K562 (cell line): ENCODE results near the gene CAMK2A. TPM values are rescaled to one million over a fixed set of nuclear protein-coding genes. Genes with fewer than 3 reads are reported as not detected.

Experiments used
- ATAC-seq: fragments of 200-7000 bp; cut with Tn5 transposase; 3 replicates; pipeline ENCODE4 v1.9.1; 2020; ENCODE audit warnings: moderate library complexity
- BruUV-seq: library from RNA; stranded (reverse); fragments of 400-500 nt; replicated peaks from 2 replicates; lab custom pipeline; 2021; lab: Mats Ljungman, UMichigan
- CTCF ChIA-PET: fragments of 300-600 bp; formaldehyde crosslinking; extraction: SDS; loops from one replicate; lab custom pipeline; 2021; ENCODE audit warnings: low intra/inter-chr PET ratio; lab: Yijun Ruan, JAX
- POLR2A ChIA-PET: fragments of 300-600, 350-650 bp; sonication (Branson Sonifier 250); formaldehyde crosslinking; extraction: SDS; loops from one replicate; lab custom pipeline; 2021; ENCODE audit warnings: antibody characterized with exemption, inconsistent platforms; lab: Yijun Ruan, JAX
- DNase-seq, 4 experiments: peaks; one replicate each; pipeline versions ENCODE4 v3.0.0 to v3.0.0-alpha.2; 2011 to 2018; ENCODE audit warnings: low spot score in 3 of 4, mixed read lengths in 3 of 4; ENCODE audit errors: extremely low read depth in 1 of 4
- FAIRE-seq: peaks from 2 replicates; lab custom pipeline; 2011; peaks lifted over from hg19 to GRCh38; lab: Jason Lieb, UNC
- H2AFZ ChIP-seq: 2 replicates; pipeline ENCODE4 v1.6.0; 2011; ENCODE audit warnings: low read depth, low read length, control low read depth, inconsistent platforms
- H3K27ac ChIP-seq: fragments of 200-600 bp; 3 replicates; pipeline ENCODE4 v1.8.0; 2011; ENCODE audit warnings: low read depth, mild to moderate bottlenecking, control low read depth, inconsistent platforms, low read length, moderate library complexity, mixed read lengths; ENCODE audit errors: extremely low read depth
- H3K27me3 ChIP-seq, 2 experiments: fragments of 300-600 bp in 1 of 2; 2 replicates in 1 of 2; 3 replicates in 1 of 2; pipeline versions ENCODE4 v1.6.0 to v1.8.0; 2011; ENCODE audit warnings: inconsistent platforms in 2 of 2, low read length in 2 of 2, mild to moderate bottlenecking in 1 of 2, mixed read lengths in 1 of 2, moderate library complexity in 1 of 2; ENCODE audit not compliant: control insufficient read depth in 2 of 2, insufficient read depth in 2 of 2
- H3K36me3 ChIP-seq: fragments of 300-600 bp; 3 replicates; pipeline ENCODE4 v1.8.0; 2011; ENCODE audit warnings: mild to moderate bottlenecking, low read length, inconsistent platforms; ENCODE audit not compliant: control insufficient read depth, insufficient read depth
- H3K4me1 ChIP-seq, 2 experiments: fragments of 200-600 bp in 1 of 2; replicated peaks in 1 of 2; 2 replicates in 1 of 2; 3 replicates in 1 of 2; pipeline versions ENCODE4 v1.5.1 to v1.8.0; 2011; ENCODE audit warnings: inconsistent platforms in 2 of 2, low read length in 2 of 2, mild to moderate bottlenecking in 1 of 2, mixed read lengths in 1 of 2, moderate library complexity in 1 of 2; ENCODE audit not compliant: control insufficient read depth in 2 of 2, insufficient read depth in 2 of 2
- H3K4me2 ChIP-seq: 2 replicates; pipeline ENCODE4 v1.6.1; 2011; ENCODE audit warnings: low read length, control low read depth, inconsistent platforms, mixed read lengths; ENCODE audit not compliant: insufficient read depth
- H3K4me3 ChIP-seq: fragments of 200-600 bp; sonication (generic), shearing (Covaris generic); 2 replicates; pipeline ENCODE4 v1.5.1; 2016; ENCODE audit warnings: control low read depth, inconsistent platforms
- H3K79me2 ChIP-seq: fragments of 200-600 bp; 3 replicates; pipeline ENCODE4 v1.8.0; 2011; ENCODE audit warnings: low read length, inconsistent platforms; ENCODE audit not compliant: control insufficient read depth, insufficient read depth
- H3K9ac ChIP-seq, 2 experiments: 2 replicates each; pipeline versions ENCODE4 v1.6.0 to v1.6.1; 2011; ENCODE audit warnings: low read depth in 2 of 2, low read length in 2 of 2, control low read depth in 1 of 2, inconsistent platforms in 1 of 2, mild to moderate bottlenecking in 1 of 2, mixed read lengths in 1 of 2; ENCODE audit not compliant: insufficient read depth in 1 of 2
- H3K9me1 ChIP-seq: one replicate; pipeline ENCODE4 v1.6.0; 2011; ENCODE audit warnings: inconsistent platforms, mild to moderate bottlenecking, low read length, moderate library complexity; ENCODE audit not compliant: control insufficient read depth, insufficient read depth
- H3K9me3 ChIP-seq: replicated peaks from 2 replicates; pipeline ENCODE4 v1.5.1; 2011; ENCODE audit warnings: low read depth, low read length, inconsistent platforms; ENCODE audit not compliant: control insufficient read depth, insufficient read depth
- H4K20me1 ChIP-seq: replicated peaks from 2 replicates; pipeline ENCODE4 v1.6.1; 2011; ENCODE audit warnings: low read length, inconsistent platforms, mixed read lengths; ENCODE audit not compliant: control insufficient read depth, insufficient read depth
- ATF7 ChIP-seq: fragments of 450-650 bp; IDR thresholded peaks from 2 replicates; pipeline ENCODE4 v1.7.1; 2014; ENCODE audit warnings: mild to moderate bottlenecking, moderate library complexity
- BCL6 ChIP-seq: fragments of 250-450 bp; sonication (Bioruptor Pico); IDR thresholded peaks from 2 replicates; pipeline ENCODE4 v1.4.0; 2020
- HOXB6 ChIP-seq: fragments of 250-450 bp; sonication (Bioruptor Pico); IDR thresholded peaks from 2 replicates; pipeline ENCODE4 v1.5.1; 2022; ENCODE audit warnings: mild to moderate bottlenecking, borderline replicate concordance
- HSF4 ChIP-seq: fragments of 250-450 bp; sonication (Bioruptor Pico); IDR thresholded peaks from 2 replicates; pipeline ENCODE4 v2.1.2; 2022; ENCODE audit warnings: mild to moderate bottlenecking, moderate library complexity, borderline replicate concordance
- RBM25 ChIP-seq: fragments of 200-400 bp; formaldehyde crosslinking; IDR thresholded peaks from 2 replicates; pipeline ENCODE4 v1.6.1; 2018; ENCODE audit warnings: low read length, low read depth, moderate library complexity; ENCODE audit not compliant: severe bottlenecking
- SIX5 ChIP-seq, 2 experiments: IDR thresholded peaks; 2 replicates each; pipeline ENCODE4 v1.6.1; 2011; ENCODE audit warnings: low read length in 2 of 2, borderline replicate concordance in 1 of 2, low read depth in 1 of 2, mild to moderate bottlenecking in 1 of 2, moderate library complexity in 1 of 2; ENCODE audit not compliant: insufficient read depth in 1 of 2
- SRSF7 ChIP-seq: fragments of 200-400 bp; formaldehyde crosslinking; optimal IDR thresholded peaks from 2 replicates; pipeline ENCODE3; 2017; ENCODE audit warnings: mild to moderate bottlenecking, low read depth, low read length
- ZNF24 ChIP-seq: fragments of 450-650 bp; IDR thresholded peaks from 2 replicates; pipeline ENCODE4 v1.6.1; 2016
- ZNF354B ChIP-seq: fragments of 250-450 bp; sonication (Bioruptor Pico); IDR thresholded peaks from 2 replicates; pipeline ENCODE4 v1.4.0; 2020
- ZNF57 ChIP-seq: fragments of 450-650 bp; formaldehyde crosslinking; IDR thresholded peaks from 2 replicates; pipeline ENCODE4 v1.4.0; 2020; ENCODE audit warnings: mild to moderate bottlenecking, moderate library complexity
- WGBS: fragments of 100-300 bp; shearing (Covaris generic); methylation state at CpG from one replicate; pipeline ENCODE4 v1.1.6; 2016; ENCODE audit warnings: low coverage, mixed read lengths; ENCODE audit not compliant: insufficient coverage; ENCODE audit errors: missing lambda C conversion rate; 5-methylcytosine and 5-hydroxymethylcytosine counted together
- in situ Hi-C: fragments of 300-500 bp; cut with MboI; formaldehyde crosslinking; loops from 4 replicates; pipeline ENCODE4 v1.15.0; 2018; ENCODE audit warnings: inconsistent platforms, mixed read lengths
- intact Hi-C: fragments of 100-400 bp; cut with micrococcal nuclease; formaldehyde crosslinking; loops from 2 replicates; pipeline ENCODE4 v1.14.2; 2022
- polyA plus RNA-seq, 8 experiments: library from polyadenylated mRNA; depleted of rRNA in 4 of 8; stranded (reverse) in 5 of 8; unstranded in 3 of 8; fragments of >200 nt; fragmentation: Nextera tagmentation in 2 of 8; fragmentation: Illumina TruSeq in 1 of 8; extraction: Ambion mirVana in 2 of 8; extraction: Trizol in 1 of 8; gene quantifications; 2 replicates each; pipeline versions ENCODE4 v1.2.1 to v1.2.3, GENCODE V29; 2011 to 2014; ENCODE audit warnings: inconsistent platforms in 1 of 8, missing spikeins in 1 of 8
- total RNA-seq, 7 experiments: library from RNA; depleted of rRNA in 6 of 7; stranded (reverse); fragments of >200 nt in 6 of 7; fragmentation: Illumina TruSeq in 2 of 7; extraction: Trizol in 2 of 7; gene quantifications; 2 replicates each; pipeline versions ENCODE4 v1.2.1 to v1.2.3, GENCODE V29; 2011 to 2021; ENCODE audit warnings: low replicate concordance in 1 of 7
- TF ChIP-seq, protein P1 (sequence below), 3 experiments: fragments of 200-800 bp in 1 of 3; fragments of 250-450 bp in 1 of 3; fragments of 450-650 bp in 1 of 3; sonication (Bioruptor Pico) in 1 of 3; sonication (Bioruptor generic) in 1 of 3; formaldehyde crosslinking in 1 of 3; IDR thresholded peaks; 2 replicates each; pipeline versions ENCODE4 v1.6.1 to v1.8.0; 2016 to 2022; ENCODE audit warnings: mild to moderate bottlenecking in 2 of 3, missing genetic modification characterization in 2 of 3, missing compliant biosample characterization in 1 of 3, moderate library complexity in 1 of 3
- TF ChIP-seq, protein P2 (sequence below): fragments of 250-450 bp; sonication (Bioruptor Pico); IDR thresholded peaks from 2 replicates; pipeline ENCODE4 v1.6.1; 2021; ENCODE audit warnings: mild to moderate bottlenecking
- TF ChIP-seq, protein P3 (sequence below): fragments of 450-650 bp; conservative IDR thresholded peaks from 2 replicates; pipeline ENCODE4 v1.6.1; 2016; ENCODE audit warnings: missing genetic modification characterization, low read depth, mild to moderate bottlenecking, control low read depth, missing compliant biosample characterization

The CAMK2A gene
- total and polyA plus RNA-seq, 9 of the 15 experiments (the other 6 are each of a cell fraction or from before 2014, with no cell fraction given): 0.01 to 0.18 (median 0.04) TPM; not detected in 6

DNA sequence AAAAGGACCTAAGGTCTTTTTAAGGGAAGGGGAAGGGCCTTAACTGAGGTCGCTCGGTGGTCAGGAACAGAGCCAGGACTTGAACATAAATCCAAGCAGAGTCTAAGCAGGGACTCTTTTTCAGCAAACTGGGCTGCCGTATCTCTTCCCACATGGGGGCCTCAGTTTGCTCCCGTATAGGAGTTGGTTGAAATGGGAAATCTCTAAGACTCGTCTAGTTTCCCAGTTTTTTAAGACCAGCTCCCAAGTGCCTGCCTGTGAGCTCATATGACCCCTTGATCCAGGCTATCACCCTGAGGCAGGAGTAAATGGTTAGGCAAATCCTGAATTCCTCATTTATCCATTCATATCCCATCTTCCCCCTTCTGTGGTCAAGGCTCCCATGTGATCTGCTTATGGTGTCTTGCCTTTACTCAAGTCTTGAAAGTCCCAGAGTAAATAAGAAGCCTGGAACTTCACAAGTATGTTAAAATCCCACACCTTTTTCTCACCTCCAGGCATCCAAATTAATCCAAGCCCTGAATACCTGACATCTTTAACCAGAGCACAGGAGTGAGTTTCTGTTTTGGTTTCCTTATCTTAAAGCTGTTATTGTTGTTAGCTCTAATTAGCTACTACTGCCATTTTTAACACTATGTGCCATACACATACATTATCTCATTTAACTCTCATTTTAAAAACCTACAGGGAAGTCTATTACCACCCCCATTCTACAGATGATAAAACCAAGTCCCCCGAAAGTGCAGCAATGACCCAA is 10.2 kb upstream of the CAMK2A start:
- H3K9me1 ChIP-seq: peaks cover 2% of the 10 kb centered on the region
- intact Hi-C loops: no loop called here
- ChIA-PET CTCF (no interaction called here), POLR2A (interaction anchor here (0.6 to 0.9 kb wide), 3 partner anchors 9 to 132 kb away, joined by 3 to 5 read pairs (median 3); no protein-coding TSS in a partner anchor)
- no peak for ATAC-seq
- no peaks in the 10 kb centered on the region for H3K36me3 ChIP-seq
- WGBS: 13% methylated on average over 6 of the region's 6 CpGs
- no TSS peak for BruUV-seq
- H3K79me2 ChIP-seq: no peaks in the 10 kb centered on the region
- H3K9ac ChIP-seq: no peak overlapping the region
- DNase-seq: no peak
- H3K9me3 ChIP-seq: no peaks in the 10 kb centered on the region
- peaks cover 9 to 50% of the 10 kb centered on the region in 2 experiments for H3K27me3 ChIP-seq
- H2AFZ ChIP-seq: no peak overlapping the region
- FAIRE-seq: no peak
- no peak overlapping the region for H3K27ac ChIP-seq
- peaks cover 0 to 23% of the 10 kb centered on the region in 2 experiments; a peak in 2 of 5 replicates for H3K4me1 ChIP-seq
- H3K4me3 ChIP-seq: no peak overlapping the region
- no peaks in the 10 kb centered on the region for H4K20me1 ChIP-seq
- in situ Hi-C loops: no loop called here
- H3K4me2 ChIP-seq: no peak overlapping the region
- TF ChIP-seq, protein P1, sequence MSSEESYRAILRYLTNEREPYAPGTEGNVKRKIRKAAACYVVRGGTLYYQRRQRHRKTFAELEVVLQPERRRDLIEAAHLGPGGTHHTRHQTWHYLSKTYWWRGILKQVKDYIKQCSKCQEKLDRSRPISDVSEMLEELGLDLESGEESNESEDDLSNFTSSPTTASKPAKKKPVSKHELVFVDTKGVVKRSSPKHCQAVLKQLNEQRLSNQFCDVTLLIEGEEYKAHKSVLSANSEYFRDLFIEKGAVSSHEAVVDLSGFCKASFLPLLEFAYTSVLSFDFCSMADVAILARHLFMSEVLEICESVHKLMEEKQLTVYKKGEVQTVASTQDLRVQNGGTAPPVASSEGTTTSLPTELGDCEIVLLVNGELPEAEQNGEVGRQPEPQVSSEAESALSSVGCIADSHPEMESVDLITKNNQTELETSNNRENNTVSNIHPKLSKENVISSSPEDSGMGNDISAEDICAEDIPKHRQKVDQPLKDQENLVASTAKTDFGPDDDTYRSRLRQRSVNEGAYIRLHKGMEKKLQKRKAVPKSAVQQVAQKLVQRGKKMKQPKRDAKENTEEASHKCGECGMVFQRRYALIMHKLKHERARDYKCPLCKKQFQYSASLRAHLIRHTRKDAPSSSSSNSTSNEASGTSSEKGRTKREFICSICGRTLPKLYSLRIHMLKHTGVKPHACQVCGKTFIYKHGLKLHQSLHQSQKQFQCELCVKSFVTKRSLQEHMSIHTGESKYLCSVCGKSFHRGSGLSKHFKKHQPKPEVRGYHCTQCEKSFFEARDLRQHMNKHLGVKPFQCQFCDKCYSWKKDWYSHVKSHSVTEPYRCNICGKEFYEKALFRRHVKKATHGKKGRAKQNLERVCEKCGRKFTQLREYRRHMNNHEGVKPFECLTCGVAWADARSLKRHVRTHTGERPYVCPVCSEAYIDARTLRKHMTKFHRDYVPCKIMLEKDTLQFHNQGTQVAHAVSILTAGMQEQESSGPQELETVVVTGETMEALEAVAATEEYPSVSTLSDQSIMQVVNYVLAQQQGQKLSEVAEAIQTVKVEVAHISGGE (CRISPR knock-in tag; IDR thresholded peaks at IDR 0.05): no peak
- TF ChIP-seq, protein P2, sequence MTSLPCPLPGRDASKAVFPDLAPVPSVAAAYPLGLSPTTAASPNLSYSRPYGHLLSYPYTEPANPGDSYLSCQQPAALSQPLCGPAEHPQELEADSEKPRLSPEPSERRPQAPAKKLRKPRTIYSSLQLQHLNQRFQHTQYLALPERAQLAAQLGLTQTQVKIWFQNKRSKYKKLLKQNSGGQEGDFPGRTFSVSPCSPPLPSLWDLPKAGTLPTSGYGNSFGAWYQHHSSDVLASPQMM (CRISPR knock-in tag): no peak
- TF ChIP-seq SRSF7 (no peak), BCL6 (CRISPR knock-in tag) (no peak), SIX5 (IDR thresholded peaks at IDR 0.05; ENCODE audit: borderline replicate concordance in 1 of 2, insufficient read depth in 1 of 2, low read depth in 1 of 2, low read length in 2 of 2) (no peak), ZNF354B (no peak), RBM25 (peak; percentile 19), ZNF24 (0 out of 2 replicates have a peak, but pooled peaks have one; percentile 33), HSF4 (CRISPR knock-in tag) (no peak), HOXB6 (CRISPR knock-in tag) (no peak), ZNF57 (CRISPR knock-in tag) (no peak), ATF7 (no peak)
- TF ChIP-seq, protein P3, sequence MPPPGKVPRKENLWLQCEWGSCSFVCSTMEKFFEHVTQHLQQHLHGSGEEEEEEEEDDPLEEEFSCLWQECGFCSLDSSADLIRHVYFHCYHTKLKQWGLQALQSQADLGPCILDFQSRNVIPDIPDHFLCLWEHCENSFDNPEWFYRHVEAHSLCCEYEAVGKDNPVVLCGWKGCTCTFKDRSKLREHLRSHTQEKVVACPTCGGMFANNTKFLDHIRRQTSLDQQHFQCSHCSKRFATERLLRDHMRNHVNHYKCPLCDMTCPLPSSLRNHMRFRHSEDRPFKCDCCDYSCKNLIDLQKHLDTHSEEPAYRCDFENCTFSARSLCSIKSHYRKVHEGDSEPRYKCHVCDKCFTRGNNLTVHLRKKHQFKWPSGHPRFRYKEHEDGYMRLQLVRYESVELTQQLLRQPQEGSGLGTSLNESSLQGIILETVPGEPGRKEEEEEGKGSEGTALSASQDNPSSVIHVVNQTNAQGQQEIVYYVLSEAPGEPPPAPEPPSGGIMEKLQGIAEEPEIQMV (tag): no peak
